H9 (cell line): Measurements from ENCODE around the gene MLLT6. TPM values are rescaled to one million over a fixed set of nuclear protein-coding genes. Genes with fewer than 3 reads are reported as not detected.

ENCODE experiments used
- DNase-seq: peaks from one replicate; pipeline ENCODE4 v3.0.0-alpha.2; 2017
- H2AFZ ChIP-seq: one replicate; pipeline ENCODE4 v1.6.1; 2013; ENCODE audit warnings: mild to moderate bottlenecking, low read length, control low read depth, moderate library complexity
- H2AK5ac ChIP-seq: 2 replicates; pipeline ENCODE4 v1.6.1; 2013; ENCODE audit warnings: low read length, control low read depth, mixed read lengths; ENCODE audit not compliant: insufficient read length
- H2BK120ac ChIP-seq: one replicate; pipeline ENCODE4 v1.6.1; 2013; ENCODE audit warnings: low read depth, mild to moderate bottlenecking, low read length, control low read depth, inconsistent platforms; ENCODE audit not compliant: poor library complexity, severe bottlenecking
- H2BK12ac ChIP-seq: 2 replicates; pipeline ENCODE4 v1.6.1; 2013; ENCODE audit warnings: low read length, control low read depth, mixed read lengths, low read depth; ENCODE audit not compliant: insufficient read length
- H2BK15ac ChIP-seq: 2 replicates; pipeline ENCODE4 v1.6.1; 2013; ENCODE audit warnings: low read depth, low read length, control low read depth
- H2BK20ac ChIP-seq: one replicate; pipeline ENCODE4 v1.6.1; 2013; ENCODE audit warnings: low read depth, mild to moderate bottlenecking, low read length, control low read depth, inconsistent platforms; ENCODE audit not compliant: poor library complexity, severe bottlenecking
- H2BK5ac ChIP-seq: 2 replicates; pipeline ENCODE4 v1.6.1; 2013; ENCODE audit warnings: low read length, control low read depth, mixed read lengths; ENCODE audit not compliant: insufficient read length
- H3K14ac ChIP-seq: 2 replicates; pipeline ENCODE4 v1.6.1; 2013; ENCODE audit warnings: low read length, control low read depth; ENCODE audit not compliant: insufficient read depth
- H3K18ac ChIP-seq: 2 replicates; pipeline ENCODE4 v1.6.1; 2013; ENCODE audit warnings: low read depth, mild to moderate bottlenecking, mixed read lengths, low read length, control low read depth; ENCODE audit not compliant: insufficient read length
- H3K23ac ChIP-seq: 2 replicates; pipeline ENCODE4 v1.6.1; 2013; ENCODE audit warnings: low read length, control low read depth, mixed read lengths, low read depth; ENCODE audit not compliant: insufficient read length
- H3K23me2 ChIP-seq: 2 replicates; pipeline ENCODE4 v1.6.1; 2013; ENCODE audit warnings: low read depth, mild to moderate bottlenecking, mixed read lengths, low read length, control low read depth; ENCODE audit not compliant: insufficient read length, poor library complexity, severe bottlenecking
- H3K27ac ChIP-seq: 2 replicates; pipeline ENCODE4 v1.5.1; 2013; ENCODE audit warnings: low read length, control low read depth, mixed read lengths, low read depth; ENCODE audit not compliant: insufficient read length
- H3K27me3 ChIP-seq: 2 replicates; pipeline ENCODE4 v1.6.1; 2013; ENCODE audit warnings: low read length, control low read depth, inconsistent platforms; ENCODE audit not compliant: insufficient read depth
- H3K4ac ChIP-seq: 2 replicates; pipeline ENCODE4 v1.6.1; 2013; ENCODE audit warnings: low read depth, mild to moderate bottlenecking, control low read depth, inconsistent platforms, low read length, moderate library complexity
- H3K4me1 ChIP-seq: 2 replicates; pipeline ENCODE4 v1.6.1; 2013; ENCODE audit warnings: low read length, control low read depth, inconsistent platforms; ENCODE audit not compliant: insufficient read depth
- H3K4me2 ChIP-seq: 2 replicates; pipeline ENCODE4 v1.6.1; 2013; ENCODE audit warnings: low read length, control low read depth, mixed read lengths; ENCODE audit not compliant: insufficient read length, insufficient read depth
- H3K56ac ChIP-seq: 2 replicates; pipeline ENCODE4 v1.6.1; 2013; ENCODE audit warnings: low read depth, mild to moderate bottlenecking, mixed read lengths, low read length, control low read depth; ENCODE audit not compliant: insufficient read length
- H3K79me1 ChIP-seq: 2 replicates; pipeline ENCODE4 v1.6.1; 2013; ENCODE audit warnings: low read depth, mild to moderate bottlenecking, moderate library complexity, low read length, control low read depth, inconsistent platforms; ENCODE audit not compliant: insufficient read depth, poor library complexity, severe bottlenecking
- H3K79me2 ChIP-seq: 2 replicates; pipeline ENCODE4 v1.6.1; 2013; ENCODE audit warnings: low read length, control low read depth, inconsistent platforms; ENCODE audit not compliant: insufficient read depth
- H3K9ac ChIP-seq: 2 replicates; pipeline ENCODE4 v1.6.1; 2013; ENCODE audit warnings: low read length, control low read depth, mixed read lengths; ENCODE audit not compliant: insufficient read length; ENCODE audit errors: extremely low read depth
- H3K9me3 ChIP-seq: one replicate; pipeline ENCODE4 v1.6.1; 2013; ENCODE audit warnings: low read depth, low read length, inconsistent platforms; ENCODE audit not compliant: control insufficient read depth
- H3T11ph ChIP-seq: one replicate; pipeline ENCODE4 v1.6.1; 2013; ENCODE audit warnings: mild to moderate bottlenecking, low read length, control low read depth, inconsistent platforms
- H4K20me1 ChIP-seq: one replicate; pipeline ENCODE4 v1.6.1; 2013; ENCODE audit not compliant: control insufficient read depth, insufficient read length, insufficient read depth
- H4K5ac ChIP-seq: 2 replicates; pipeline ENCODE4 v1.6.1; 2013; ENCODE audit warnings: low read depth, mild to moderate bottlenecking, mixed read lengths, low read length, control low read depth; ENCODE audit not compliant: insufficient read length
- H4K8ac ChIP-seq: replicated peaks from 2 replicates; pipeline ENCODE4 v1.6.1; 2013; ENCODE audit warnings: low read length, control low read depth, mixed read lengths, low read depth; ENCODE audit not compliant: insufficient read length
- H4K91ac ChIP-seq: 2 replicates; pipeline ENCODE4 v1.6.1; 2013; ENCODE audit warnings: low read depth, mild to moderate bottlenecking, moderate library complexity, mixed read lengths, low read length, control low read depth; ENCODE audit not compliant: insufficient read length
- H3K27ac Mint-ChIP-seq, 3 experiments: 2 replicates in 2 of 3; 3 replicates in 1 of 3; pipeline ENCODE4 v1.8.0; 2020 to 2021; ENCODE audit warnings: mixed read lengths in 3 of 3, mild to moderate bottlenecking in 1 of 3, moderate library complexity in 1 of 3
- H3K27me3 Mint-ChIP-seq: 2 replicates; pipeline ENCODE4 v1.8.0; 2021; ENCODE audit warnings: low read depth, mild to moderate bottlenecking, moderate library complexity, mixed read lengths
- H3K36me3 Mint-ChIP-seq, 3 experiments: 2 replicates in 2 of 3; 3 replicates in 1 of 3; pipeline ENCODE4 v1.8.0; 2020 to 2021; ENCODE audit warnings: low read depth in 3 of 3, mixed read lengths in 3 of 3; ENCODE audit not compliant: insufficient read depth in 1 of 3
- H3K4me1 Mint-ChIP-seq, 2 experiments: 2 replicates each; pipeline ENCODE4 v1.8.0; 2020; ENCODE audit warnings: mixed read lengths in 2 of 2
- H3K4me3 Mint-ChIP-seq, 2 experiments: 2 replicates in 1 of 2; 3 replicates in 1 of 2; pipeline ENCODE4 v1.8.0; 2020 to 2021; ENCODE audit warnings: mild to moderate bottlenecking in 2 of 2, mixed read lengths in 2 of 2, moderate library complexity in 1 of 2
- H3K9me3 Mint-ChIP-seq, 2 experiments: 2 replicates in 1 of 2; 3 replicates in 1 of 2; pipeline ENCODE4 v1.8.0; 2020; ENCODE audit warnings: mild to moderate bottlenecking in 2 of 2, mixed read lengths in 2 of 2, moderate library complexity in 1 of 2
- CTCF ChIP-seq: fragments of 200-600 bp; sonication (generic); conservative IDR thresholded peaks from 3 replicates; pipeline ENCODE4 v1.8.0; 2021; ENCODE audit warnings: antibody characterized with exemption, mild to moderate bottlenecking
- WGBS: extraction: QIAGEN DNeasy Blood & Tissue Kit; methylation state at CpG from one replicate; pipeline ENCODE4 v1.1.7; 2013; ENCODE audit warnings: missing lambda C conversion rate, low lambda C conversion rate, mixed read lengths; ENCODE audit not compliant: insufficient read length; ENCODE audit errors: extremely low coverage; 5-methylcytosine and 5-hydroxymethylcytosine counted together
- total RNA-seq: library from RNA; stranded (reverse); gene quantifications from 2 replicates; pipeline ENCODE4 v1.2.1, GENCODE V29; 2021

The MLLT6 gene
- total RNA-seq, 1 experiment from 2014 or later = 26.4 TPM

- H4K91ac ChIP-seq = no peak overlapping the region
- Mint-ChIP-seq H3K27ac (peak overlapping the region in 1 of 3 experiments; percentile 49; a peak in 2 of 7 replicates), H3K4me1 (peaks cover 46 to 61% of the 10 kb centered on the region in 2 experiments), H3K36me3 (peaks cover 27 to 45% (median 44%) of the 10 kb centered on the region in 3 experiments), H3K27me3 (no peaks in the 10 kb centered on the region; the same call in none of the 2 replicates), H3K4me3 (0 out of 5 replicates have a peak overlapping the region, but pooled peaks of 1 of the 2 experiments have one; percentile 21), H3K9me3 (no peaks in the 10 kb centered on the region; a peak in 1 of 5 replicates)
- no peak for TF ChIP-seq CTCF
- no peaks in the 10 kb centered on the region for H3K27me3 ChIP-seq
- H4K8ac ChIP-seq = no peak overlapping the region
- no CpG with 5 or more reads among the region's 22 CpGs for WGBS
- H2BK20ac ChIP-seq = no peak overlapping the region
- no peak overlapping the region for H2AK5ac ChIP-seq
- H3K79me2 ChIP-seq = peaks cover 62% of the 10 kb centered on the region
- H3K4me1 ChIP-seq = peaks cover 5% of the 10 kb centered on the region; the same call in 1 of the 2 replicates
- H3K56ac ChIP-seq = no peak overlapping the region
- no peak overlapping the region for H3K23ac ChIP-seq
- no peak overlapping the region for H3K4ac ChIP-seq
- H2BK12ac ChIP-seq = no peak overlapping the region
- H2AFZ ChIP-seq = no peak overlapping the region
- H2BK120ac ChIP-seq = no peak overlapping the region
- H3K18ac ChIP-seq = no peak overlapping the region
- no peak overlapping the region for H2BK5ac ChIP-seq
- H3K79me1 ChIP-seq = peaks cover 13% of the 10 kb centered on the region
- no peaks in the 10 kb centered on the region for H4K20me1 ChIP-seq
- H3K23me2 ChIP-seq = peaks cover 15% of the 10 kb centered on the region
- H3K27ac ChIP-seq = no peak overlapping the region
- no peak overlapping the region for H3T11ph ChIP-seq
- H2BK15ac ChIP-seq = no peak overlapping the region
- H3K4me2 ChIP-seq = no peak overlapping the region
- no peak overlapping the region for H3K9ac ChIP-seq
- H3K14ac ChIP-seq = no peak overlapping the region
- no peak for DNase-seq
- no peak overlapping the region for H4K5ac ChIP-seq
- H3K9me3 ChIP-seq = no peaks in the 10 kb centered on the region
Measured at GRCh38 chr17:38742411-38743308, 37.6 kb downstream of the MLLT6 start.
